Stimulated activated CD4-positive, alpha-beta T cell treated with anti-CD3 and anti-CD28 coated beads, Interleukin-2, amount 100 ng/mL, for 4 hours (primary cell): ENCODE measurements around the gene ANKRD33.

Experiments
- DNase-seq: peaks from one replicate; pipeline ENCODE4 v3.0.0-alpha.2; 2020; ENCODE audit warnings: low read depth

Gene ANKRD33

DNA sequence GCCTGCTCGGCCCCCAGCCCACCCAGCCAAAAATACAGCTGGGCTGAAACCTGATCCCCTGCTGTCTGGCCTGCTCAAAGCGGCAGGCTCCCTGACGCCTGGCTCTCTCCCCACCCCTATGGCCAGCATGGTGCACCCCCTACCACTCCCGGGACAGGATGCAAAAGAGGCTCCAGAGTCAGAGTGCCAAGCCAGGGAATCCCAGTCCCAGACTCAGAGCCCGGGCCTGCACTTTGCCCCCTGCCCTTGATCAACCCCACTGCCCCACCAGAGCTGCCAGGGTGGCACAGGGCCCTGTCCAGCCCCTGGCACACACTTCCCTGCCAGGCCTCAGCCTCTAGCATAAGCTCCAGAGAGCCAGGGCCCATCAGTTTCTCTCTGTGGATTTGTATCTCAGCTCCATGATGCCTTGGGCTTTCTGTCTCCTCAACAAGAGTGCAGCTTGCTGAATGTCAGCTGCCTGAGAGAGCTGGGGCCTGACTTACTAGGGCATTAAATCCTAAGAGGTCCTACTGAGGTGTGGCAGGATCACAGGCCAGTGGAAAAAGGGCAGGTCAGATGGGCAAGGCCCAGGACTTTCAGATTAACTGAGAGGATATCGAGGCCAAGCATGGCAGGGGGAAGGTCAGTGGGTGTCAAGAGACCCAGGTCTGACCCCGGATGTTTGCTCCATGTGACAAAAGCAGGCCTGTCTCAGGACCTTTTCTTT lies 33.3 kb downstream of the ANKRD33 start:
- no peak for DNase-seq

DNA sequence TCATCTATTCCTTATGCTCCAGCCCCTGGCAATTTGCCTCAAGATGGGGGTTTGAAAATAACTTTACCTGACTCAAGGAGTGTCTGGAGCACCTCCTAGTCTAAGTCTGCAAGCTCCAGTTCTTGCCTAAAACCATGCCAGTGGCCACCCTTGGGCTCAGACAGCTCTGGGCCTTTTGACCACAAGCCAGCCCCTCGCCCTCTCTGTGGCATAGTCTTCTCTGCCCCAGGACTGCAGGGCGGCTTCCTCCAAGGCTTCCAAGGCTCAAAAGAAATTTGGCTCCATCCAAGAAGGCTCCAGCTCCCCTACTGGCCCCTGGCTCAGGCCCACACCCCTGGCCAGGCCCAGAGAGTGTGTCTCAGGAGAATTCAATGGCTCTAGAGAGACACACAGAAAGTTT lies 34.2 kb downstream of the ANKRD33 start:
- no peak for DNase-seq

DNA sequence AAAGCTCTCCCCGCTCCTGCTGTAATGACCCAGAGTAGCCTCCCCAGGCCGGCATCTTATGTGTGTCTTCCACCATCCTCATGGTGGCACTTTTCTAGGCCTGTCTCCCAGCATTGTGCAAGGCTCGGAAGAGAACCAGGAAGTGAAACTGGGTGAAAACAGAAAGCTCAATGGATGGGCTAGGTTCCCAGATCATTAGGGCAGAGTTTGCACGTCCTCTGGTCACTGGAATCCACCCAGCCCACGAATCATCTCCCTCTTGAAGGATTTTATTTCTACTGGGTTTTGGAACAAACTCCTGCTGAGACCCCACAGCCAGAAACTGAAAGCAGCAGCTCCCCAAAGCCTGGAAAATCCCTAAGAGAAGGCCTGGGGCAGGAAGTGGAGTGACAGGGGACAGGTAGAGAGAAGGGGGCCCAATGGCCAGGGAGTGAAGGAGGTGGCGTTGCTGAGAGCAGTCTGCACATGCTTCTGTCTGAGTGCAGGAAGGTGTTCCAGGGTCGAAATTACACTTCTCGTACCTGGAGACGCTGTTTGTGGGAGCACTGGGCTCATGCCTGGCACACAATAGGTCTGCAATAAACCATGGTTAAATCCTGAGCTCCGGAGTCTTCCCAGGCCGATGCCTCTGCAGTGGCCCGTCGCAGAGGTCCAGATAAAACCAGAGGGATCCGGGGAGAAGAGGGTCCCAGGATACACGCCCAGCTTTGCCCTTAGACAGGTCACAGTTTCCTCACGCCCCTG lies 35.0 kb downstream of the ANKRD33 start:
- DNase-seq = no peak

DNA sequence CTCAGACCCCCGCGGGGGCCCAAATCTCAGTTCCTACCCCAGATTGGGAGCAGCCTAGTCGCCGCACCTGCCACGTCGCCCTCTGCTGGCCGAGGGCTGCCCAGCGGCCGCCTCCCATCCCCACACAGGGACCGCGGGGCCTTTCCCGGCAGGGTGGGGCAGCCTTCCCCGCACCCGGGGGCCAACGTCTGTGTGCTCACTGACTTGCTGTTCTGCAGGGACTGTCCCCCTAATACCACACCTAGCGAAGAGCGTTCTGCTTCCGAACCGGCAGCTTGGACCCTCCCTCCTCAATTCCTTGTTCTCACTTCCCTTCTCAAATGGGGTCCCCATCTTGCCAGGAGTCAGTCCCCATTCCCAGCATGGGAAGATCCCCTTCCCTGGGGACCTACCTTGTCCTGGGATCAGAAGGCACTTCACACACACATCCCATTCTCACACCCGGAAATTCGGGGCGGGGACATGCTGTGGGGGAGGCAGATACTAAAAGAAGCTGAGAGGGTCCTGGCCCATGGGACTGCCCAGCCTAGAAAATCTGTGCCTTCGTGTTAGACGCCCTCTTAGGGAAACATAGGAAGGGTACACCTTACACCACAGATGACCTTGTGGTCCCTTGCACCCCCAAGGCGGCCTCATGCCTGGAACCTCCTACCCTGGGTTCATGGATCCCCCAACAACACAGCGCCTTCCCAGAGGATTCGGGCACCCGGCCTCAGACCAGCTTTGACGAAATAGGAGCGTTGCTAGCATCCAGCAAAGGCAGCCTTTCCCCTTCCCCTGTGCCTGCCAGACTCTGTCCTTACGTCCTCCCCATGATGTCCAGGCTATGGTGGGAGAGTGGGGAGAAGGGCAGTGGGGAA lies 35.8 kb downstream of the ANKRD33 start:
- peak; percentile 33 for DNase-seq

DNA sequence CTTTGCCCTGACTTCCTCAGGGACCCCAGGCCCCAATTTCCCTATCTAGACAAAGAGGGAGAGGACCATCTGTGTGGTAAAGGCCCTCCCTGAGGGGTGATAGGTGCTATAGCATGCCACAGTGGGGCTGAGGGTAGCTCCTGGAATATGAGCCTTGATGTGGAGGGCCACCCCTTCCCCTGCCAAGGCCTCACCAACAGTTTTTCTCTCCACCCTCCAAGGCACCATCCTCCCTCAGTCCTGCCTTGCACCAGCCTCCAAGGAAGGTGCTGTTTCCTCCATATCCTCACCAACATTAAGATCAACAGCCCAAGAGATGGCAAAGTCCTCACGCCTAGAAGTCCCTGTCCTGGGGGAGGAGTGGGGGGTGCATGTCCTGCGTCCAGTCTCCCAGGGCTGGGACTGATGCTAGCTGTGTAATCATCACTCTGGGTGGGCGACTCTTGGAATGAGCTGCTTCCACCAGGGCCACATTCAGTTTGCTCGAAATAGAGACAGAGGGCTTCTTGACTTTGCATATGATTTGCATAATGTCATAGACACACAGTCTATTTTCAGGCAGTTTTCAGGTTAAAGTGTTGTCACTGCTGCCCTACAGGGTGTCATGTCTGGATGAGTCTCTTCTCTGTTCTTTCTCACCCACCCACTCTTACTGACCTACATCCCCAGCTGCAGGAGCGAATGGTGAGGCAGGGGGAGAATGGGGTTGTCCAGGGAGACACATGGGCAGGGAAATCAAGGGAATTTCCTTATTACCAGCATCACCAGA lies 36.8 kb downstream of the ANKRD33 start:
- no peak for DNase-seq

DNA sequence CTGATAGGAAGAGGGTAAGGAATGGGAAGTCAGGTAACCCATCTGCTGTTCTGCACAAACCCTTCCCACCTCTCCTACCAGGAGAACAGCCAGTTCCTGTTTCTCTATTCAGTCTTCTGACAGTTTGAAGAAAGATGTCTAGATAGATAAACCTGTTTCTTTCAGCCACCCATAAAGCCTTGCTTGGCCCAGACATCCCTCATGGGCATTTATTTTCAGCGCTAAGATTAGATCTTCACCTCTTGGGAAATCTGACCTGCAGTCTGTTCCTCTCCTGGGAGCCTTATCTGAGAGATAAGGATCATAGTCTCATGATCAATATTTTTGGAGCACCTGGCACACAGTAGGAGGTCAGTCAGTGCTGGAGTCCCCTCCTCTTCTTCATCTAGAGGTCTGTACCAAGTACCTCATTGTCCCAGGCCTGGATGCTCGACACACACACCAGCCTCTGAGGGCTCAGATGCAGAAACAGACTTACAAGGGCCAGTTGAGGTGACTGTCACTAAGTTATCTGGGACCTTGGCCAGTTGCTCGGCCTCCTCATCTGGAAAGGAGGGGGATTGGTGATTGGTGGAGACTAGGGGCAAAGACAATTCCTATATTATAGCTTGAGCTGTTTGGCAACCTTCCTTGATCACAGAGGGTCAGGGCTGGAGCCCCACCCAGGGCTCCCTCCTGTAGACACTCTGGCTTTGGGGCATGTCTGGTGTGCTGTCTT lies 37.6 kb downstream of the ANKRD33 start:
- DNase-seq = no peak

DNA sequence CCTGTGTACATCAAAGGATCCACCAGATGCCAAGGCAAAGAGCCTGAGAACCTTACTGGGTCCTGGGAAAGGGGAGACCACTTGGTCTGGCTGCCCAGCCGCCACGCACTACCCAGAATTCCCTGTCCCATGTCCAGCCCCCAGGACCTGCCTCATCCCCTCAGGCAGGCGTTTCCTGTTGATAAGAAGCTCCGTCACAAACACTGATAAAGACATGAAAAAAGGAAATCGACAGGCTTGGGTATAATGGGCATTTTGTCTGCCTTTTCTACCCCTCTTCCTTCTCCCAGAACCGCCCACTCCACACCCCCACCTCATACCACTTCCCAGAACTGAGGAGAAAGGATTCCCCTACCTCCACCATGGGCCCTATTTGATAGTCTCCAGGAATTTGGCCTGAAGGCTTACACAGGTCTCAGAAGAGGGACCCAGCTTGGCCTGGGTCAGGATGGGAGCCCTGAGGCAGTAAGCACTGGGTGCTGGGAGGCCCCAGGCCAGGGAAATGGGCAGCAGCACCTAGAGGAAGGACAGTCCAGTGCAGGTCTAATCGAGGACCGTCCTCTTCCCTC lies 38.2 kb downstream of the ANKRD33 start:
- no peak for DNase-seq

DNA sequence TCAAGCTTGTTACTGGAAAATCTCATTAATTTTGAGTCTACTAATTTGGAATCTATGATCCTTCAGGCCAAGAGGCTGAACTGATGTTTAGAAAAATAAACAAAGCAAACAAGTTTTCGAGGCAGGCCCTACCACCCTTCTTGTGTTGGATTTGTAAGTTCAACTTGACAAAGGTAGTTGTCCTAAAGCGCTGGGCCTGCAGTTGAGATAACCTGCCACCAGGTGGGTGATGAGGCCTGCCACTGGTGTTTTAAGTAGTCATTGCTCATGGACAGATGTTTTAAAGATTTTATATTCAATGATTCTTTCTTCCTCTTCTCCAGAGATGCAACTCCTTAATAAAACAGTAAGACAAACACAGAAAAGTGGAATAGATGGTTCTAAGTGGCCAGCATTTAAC lies 38.8 kb downstream of the ANKRD33 start:
- DNase-seq = peak; percentile 22

DNA sequence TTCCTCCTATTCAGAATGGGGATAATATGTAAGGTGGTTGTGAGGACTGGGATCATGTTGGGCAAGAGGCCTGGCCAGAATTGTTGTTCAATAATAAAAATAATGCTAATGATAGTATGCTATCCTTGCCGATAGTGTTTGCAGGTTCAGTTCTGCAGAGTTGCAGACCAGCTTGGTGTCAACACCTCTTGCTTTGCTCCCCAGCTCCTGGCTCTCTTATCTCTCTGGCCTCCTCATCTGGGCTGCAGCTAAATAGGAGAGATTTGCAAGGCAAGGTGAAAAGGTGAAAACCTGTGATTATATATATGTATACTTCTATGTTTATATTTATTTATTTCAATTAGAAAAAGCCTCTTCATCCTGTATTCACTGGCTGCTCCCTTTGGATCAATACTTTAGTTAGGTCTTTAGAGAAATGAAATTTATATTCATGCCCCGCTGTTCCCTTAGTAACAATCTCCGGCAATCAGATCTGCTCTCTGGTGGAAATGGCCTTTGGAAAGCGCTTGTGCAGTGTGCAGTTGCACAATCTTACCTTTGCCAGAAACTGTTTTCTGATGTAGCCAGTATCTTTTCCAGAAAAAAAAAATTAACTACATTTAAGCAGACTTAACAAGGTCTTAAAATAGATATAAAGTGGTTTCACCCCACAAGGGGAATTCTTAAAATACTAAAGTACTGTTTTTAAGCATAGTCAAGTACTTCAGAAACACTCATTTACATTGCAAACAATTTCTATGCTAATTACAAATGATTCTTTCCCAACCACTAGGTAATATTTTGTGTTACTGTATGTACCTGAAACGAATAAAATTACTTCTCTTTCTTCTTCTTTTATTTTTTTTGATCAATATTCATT lies 44.5 kb downstream of the ANKRD33 start:
- DNase-seq = no peak

DNA sequence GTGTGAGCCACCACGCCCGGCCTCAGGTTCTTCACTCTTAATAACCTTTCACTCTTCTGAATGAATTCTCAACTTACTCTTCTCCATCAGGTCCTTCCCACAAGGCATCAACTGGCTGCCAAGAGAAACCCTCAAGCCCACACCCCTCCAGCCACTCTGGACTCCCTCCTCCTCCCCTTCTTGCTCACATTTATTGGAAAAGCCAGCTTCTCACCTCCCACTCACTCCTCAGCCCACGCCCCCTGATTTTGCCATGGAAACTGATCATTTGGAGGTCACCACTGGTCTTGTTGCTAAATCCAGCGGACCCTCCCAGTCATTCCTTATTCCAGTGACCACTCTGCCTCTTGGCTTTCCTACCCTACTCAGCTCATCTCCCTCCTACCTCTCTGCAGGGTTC lies 46.2 kb downstream of the ANKRD33 start:
- no peak for DNase-seq

DNA sequence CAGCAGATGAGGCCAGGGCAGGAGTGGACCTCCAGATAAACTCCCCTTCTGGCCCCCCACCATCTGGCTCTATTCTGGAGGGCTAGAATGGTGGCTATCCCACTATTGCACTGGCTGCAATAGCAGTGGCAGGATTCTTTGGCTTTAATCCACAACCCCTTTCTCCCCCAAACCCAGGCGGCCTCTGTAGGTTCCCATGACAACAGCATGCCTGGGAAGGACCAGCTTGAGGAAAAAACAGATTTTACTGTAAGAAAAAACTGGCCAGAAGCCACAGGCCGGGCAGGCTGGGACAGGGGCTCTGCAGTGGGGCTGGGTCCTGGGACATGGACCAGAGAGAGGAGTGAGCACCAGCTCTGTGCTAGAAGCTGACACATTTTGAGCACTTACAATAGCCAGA lies 50.0 kb downstream of the ANKRD33 start:
- DNase-seq = no peak

DNA sequence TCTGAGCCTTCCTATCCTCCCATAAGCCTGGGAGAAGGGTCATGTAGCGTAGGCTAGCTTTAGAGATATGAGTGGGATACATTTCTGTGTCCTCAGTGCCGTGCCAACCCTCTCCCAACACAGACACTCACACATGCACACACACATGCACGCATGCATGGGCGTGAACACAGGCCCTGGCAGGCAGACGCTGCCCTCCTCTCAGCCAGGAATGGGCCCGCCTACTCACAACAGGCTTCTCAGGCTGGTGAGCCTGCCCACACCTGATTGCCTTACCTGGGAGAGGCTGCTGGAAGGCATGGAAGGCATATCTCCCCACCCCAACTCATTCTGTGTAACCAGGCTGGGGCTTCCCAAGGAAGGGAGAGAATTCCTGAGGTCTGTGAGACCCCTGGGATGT lies 50.8 kb downstream of the ANKRD33 start:
- DNase-seq = no peak

DNA sequence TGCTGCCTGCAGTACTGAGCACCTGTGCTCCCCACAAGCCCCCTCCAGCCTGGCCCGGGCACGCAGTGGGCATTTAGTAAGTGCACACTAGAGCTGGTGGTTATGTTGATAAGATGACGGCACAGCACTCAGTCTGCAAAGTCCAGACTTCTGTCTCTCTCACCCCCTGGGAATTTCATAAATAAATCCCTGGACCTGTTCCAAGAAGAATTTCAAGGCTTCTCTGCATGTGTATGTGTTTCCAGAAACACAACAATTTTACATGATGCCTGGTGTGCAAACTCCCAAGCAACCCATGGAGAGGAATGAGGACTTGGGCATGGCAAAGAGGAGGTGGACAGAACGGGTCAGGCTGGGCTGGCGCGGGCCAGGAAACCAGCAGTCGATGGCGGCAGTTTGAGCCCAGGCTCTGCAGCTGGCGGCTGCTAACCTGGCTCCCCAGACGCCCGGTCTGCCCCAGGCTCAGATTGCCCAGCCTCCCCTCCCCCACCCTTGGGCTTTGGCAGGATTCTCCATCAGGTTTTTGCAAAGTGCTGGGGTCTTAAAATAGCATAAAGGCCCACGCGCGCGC lies 53.2 kb downstream of the ANKRD33 start:
- DNase-seq = no peak
